Lower leg skin (tissue), 3 donors: ENCODE measurements around the gene C1orf116.

Experiments
- CTCF ChIP-seq, 3 donors: fragments of 450-650 bp; IDR thresholded peaks; one replicate each; pipeline ENCODE4 v1.5.1; 2016; ENCODE audit warnings: antibody characterized with exemption in 3 of 3, mild to moderate bottlenecking in 3 of 3, moderate library complexity in 2 of 3
- POLR2A ChIP-seq, 2 donors: fragments of 450-650 bp; IDR thresholded peaks; one replicate each; pipeline ENCODE4 v1.6.1; 2016 to 2017; ENCODE audit warnings: antibody characterized with exemption in 2 of 2, mild to moderate bottlenecking in 1 of 2, moderate library complexity in 1 of 2

- TF ChIP-seq CTCF (IDR thresholded peaks at IDR 0.05): no peak
- no peak for TF ChIP-seq POLR2A (IDR thresholded peaks at IDR 0.05)
These were observed 36.5 kb upstream of the C1orf116 start for GRCh38 chr1:207069061-207069460.
